ENCODE measurements around the gene TEX52.

DNA sequence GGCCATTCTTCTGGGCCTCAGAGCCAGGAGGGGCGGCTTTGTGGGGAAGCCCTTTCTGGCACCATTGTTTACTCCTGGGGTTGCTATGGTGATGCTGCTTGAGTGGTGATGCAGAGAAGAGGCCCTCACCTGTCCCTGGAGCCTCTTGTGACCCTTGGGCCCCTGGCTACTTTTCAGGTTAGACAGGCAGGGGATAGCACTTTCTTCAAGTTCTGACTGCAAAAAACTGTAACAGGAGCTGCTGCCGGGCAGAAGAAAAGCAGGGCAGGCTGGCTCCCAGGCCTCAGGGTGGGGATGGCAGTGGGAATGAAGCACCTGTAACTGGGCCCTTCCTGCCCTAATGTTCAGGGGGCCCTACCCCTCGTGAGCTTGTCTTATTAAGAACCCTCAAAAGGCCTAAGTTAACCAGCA lies at the start of gene TEX52:
- TF ChIP-seq, protein P1, sequence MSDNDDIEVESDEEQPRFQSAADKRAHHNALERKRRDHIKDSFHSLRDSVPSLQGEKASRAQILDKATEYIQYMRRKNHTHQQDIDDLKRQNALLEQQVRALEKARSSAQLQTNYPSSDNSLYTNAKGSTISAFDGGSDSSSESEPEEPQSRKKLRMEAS (IDR thresholded peaks at IDR 0.05) = no peak
- TF ChIP-seq CTCF (IDR thresholded peaks at IDR 0.05; ENCODE audit: low read depth, low read length, missing input control) = no peak
- TF ChIP-seq, protein P2, sequence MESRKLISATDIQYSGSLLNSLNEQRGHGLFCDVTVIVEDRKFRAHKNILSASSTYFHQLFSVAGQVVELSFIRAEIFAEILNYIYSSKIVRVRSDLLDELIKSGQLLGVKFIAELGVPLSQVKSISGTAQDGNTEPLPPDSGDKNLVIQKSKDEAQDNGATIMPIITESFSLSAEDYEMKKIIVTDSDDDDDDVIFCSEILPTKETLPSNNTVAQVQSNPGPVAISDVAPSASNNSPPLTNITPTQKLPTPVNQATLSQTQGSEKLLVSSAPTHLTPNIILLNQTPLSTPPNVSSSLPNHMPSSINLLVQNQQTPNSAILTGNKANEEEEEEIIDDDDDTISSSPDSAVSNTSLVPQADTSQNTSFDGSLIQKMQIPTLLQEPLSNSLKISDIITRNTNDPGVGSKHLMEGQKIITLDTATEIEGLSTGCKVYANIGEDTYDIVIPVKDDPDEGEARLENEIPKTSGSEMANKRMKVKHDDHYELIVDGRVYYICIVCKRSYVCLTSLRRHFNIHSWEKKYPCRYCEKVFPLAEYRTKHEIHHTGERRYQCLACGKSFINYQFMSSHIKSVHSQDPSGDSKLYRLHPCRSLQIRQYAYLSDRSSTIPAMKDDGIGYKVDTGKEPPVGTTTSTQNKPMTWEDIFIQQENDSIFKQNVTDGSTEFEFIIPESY (IDR thresholded peaks at IDR 0.05) = no peak
- TF ChIP-seq GABPA (IDR thresholded peaks at IDR 0.05 in 1 of 2, conservative IDR thresholded peaks at IDR 0.05 in 1 of 2) = no peak
- TF ChIP-seq, protein P3, sequence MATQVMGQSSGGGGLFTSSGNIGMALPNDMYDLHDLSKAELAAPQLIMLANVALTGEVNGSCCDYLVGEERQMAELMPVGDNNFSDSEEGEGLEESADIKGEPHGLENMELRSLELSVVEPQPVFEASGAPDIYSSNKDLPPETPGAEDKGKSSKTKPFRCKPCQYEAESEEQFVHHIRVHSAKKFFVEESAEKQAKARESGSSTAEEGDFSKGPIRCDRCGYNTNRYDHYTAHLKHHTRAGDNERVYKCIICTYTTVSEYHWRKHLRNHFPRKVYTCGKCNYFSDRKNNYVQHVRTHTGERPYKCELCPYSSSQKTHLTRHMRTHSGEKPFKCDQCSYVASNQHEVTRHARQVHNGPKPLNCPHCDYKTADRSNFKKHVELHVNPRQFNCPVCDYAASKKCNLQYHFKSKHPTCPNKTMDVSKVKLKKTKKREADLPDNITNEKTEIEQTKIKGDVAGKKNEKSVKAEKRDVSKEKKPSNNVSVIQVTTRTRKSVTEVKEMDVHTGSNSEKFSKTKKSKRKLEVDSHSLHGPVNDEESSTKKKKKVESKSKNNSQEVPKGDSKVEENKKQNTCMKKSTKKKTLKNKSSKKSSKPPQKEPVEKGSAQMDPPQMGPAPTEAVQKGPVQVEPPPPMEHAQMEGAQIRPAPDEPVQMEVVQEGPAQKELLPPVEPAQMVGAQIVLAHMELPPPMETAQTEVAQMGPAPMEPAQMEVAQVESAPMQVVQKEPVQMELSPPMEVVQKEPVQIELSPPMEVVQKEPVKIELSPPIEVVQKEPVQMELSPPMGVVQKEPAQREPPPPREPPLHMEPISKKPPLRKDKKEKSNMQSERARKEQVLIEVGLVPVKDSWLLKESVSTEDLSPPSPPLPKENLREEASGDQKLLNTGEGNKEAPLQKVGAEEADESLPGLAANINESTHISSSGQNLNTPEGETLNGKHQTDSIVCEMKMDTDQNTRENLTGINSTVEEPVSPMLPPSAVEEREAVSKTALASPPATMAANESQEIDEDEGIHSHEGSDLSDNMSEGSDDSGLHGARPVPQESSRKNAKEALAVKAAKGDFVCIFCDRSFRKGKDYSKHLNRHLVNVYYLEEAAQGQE (IDR thresholded peaks at IDR 0.05) = no peak
- TF ChIP-seq SP1 (IDR thresholded peaks at IDR 0.05) = no peak
- TF ChIP-seq RAD21 (IDR thresholded peaks at IDR 0.05) = no peak
- no peak for TF ChIP-seq YY1 (IDR thresholded peaks at IDR 0.05)
- no peak for TF ChIP-seq JUND (IDR thresholded peaks at IDR 0.05)
- TF ChIP-seq TAF1 (conservative IDR thresholded peaks at IDR 0.05) = no peak

All from liver (tissue), 3 donors.